ENCODE measurements around the gene MTA1. TPM values are rescaled to one million over a fixed set of nuclear protein-coding genes. Genes with fewer than 3 reads are reported as not detected.
A peak's percentile ranks its signal among the peaks of the same experiment; 100 is the strongest.

Gene MTA1
- total RNA-seq, 6 donors from 2014 or later: 64.8 to 315 (median 94.9) TPM

DNA sequence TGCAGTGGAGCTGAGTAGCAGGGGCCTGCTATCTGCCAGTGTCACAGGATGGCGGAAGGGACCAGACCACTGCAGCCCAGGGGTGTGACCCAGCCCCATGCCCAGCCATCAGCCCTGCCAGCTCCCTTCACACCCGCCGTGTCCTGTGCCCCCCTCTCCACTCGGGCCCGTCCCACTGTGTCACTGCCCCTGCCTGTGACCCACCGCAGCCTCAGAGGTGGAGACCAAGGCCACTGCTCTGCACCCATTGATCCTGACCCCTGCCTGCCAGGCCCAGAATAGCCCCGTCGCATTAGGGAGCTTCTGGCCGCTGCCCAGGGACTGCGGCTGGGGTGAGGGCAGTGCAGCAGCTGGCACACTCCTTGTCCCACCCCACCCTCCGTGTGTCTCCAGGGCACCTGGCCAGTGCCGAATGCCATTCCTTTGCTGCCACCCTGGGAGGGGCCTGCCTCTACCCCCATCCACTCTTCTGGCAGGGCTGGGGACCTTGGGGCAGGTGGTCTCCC is 52.9 kb downstream of the MTA1 start:
- peak in 1 of 2 donors; percentile 0 for ATAC-seq (ENCODE audit: low FRiP score in 2 of 2)
- Histone ChIP-seq H3K4me3 (no peak overlapping the region), H3K27ac (peak overlapping the region; percentile 74 to 93 (median 87)), H3K36me3 (peaks cover 0 to 25% (median 13%) of the 10 kb centered on the region in 4 donors), H3K27me3 (peaks cover 0 to 11% (median 3%) of the 10 kb centered on the region in 4 donors), H3K9me3 (no peaks in the 10 kb centered on the region), H3K4me1 (peaks cover 49 to 78% (median 61%) of the 10 kb centered on the region in 4 donors)
- DNase-seq: no peak
- no peak for TF ChIP-seq POLR2AphosphoS5 (IDR thresholded peaks at IDR 0.05)
- TF ChIP-seq, protein P1, sequence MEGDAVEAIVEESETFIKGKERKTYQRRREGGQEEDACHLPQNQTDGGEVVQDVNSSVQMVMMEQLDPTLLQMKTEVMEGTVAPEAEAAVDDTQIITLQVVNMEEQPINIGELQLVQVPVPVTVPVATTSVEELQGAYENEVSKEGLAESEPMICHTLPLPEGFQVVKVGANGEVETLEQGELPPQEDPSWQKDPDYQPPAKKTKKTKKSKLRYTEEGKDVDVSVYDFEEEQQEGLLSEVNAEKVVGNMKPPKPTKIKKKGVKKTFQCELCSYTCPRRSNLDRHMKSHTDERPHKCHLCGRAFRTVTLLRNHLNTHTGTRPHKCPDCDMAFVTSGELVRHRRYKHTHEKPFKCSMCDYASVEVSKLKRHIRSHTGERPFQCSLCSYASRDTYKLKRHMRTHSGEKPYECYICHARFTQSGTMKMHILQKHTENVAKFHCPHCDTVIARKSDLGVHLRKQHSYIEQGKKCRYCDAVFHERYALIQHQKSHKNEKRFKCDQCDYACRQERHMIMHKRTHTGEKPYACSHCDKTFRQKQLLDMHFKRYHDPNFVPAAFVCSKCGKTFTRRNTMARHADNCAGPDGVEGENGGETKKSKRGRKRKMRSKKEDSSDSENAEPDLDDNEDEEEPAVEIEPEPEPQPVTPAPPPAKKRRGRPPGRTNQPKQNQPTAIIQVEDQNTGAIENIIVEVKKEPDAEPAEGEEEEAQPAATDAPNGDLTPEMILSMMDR (IDR thresholded peaks at IDR 0.05): peak in 3 of 6 experiments; percentile 7 to 36 (median 14)
- 56 to 60% methylated on average over 2 to 12 of the region's 12 CpGs for WGBS, 2 donors

DNA sequence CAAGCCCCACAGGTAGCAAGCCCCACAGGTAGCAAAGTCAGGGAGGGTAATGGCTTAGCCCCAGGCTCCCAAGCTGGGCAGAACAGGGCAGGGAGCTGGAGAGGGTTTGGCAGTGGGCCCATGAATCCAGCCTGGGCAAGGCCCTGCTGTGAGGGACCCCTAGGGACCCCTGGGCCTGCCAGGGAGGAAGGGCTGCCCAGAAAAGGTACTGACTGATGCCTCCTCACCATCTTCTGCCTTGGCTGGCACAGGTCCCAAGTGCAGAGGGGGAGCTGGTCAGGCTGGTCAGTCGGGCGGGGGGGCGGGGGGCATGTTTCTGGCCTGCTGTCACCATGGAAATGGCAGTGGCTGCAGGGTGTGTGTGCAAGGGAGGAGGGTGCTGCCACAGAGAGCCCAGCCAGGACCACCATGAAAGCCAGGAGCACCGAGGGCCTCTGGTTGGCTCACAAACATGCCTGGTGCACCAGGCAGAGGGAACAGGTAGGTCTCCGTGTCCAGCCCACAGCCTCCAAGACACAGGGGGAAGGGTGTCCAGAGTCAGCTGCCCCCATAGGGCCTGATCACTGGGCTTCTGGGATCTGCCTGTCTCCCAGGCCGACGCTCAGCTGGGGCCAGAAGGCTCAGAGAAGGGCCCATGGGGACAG is 53.5 kb downstream of the MTA1 start:
- TF ChIP-seq POLR2AphosphoS5 (IDR thresholded peaks at IDR 0.05) (no peak), EP300 (IDR thresholded peaks at IDR 0.05) (no peak), POLR2A (IDR thresholded peaks at IDR 0.05) (no peak)
- TF ChIP-seq, protein P1 (IDR thresholded peaks at IDR 0.05): no peak
- Histone ChIP-seq H3K4me3 (peak overlapping the region in 3 of 4 donors; percentile 59 to 89 (median 81)), H3K9me3 (no peaks in the 10 kb centered on the region), H3K4me1 (peaks cover 49 to 83% (median 63%) of the 10 kb centered on the region in 4 donors), H3K27ac (peak overlapping the region; percentile 74 to 93 (median 87)), H3K36me3 (peaks cover 0 to 21% (median 11%) of the 10 kb centered on the region in 4 donors), H3K27me3 (peaks cover 0 to 12% (median 5%) of the 10 kb centered on the region in 4 donors)
- 36 to 50% methylated on average over 1 to 4 of the region's 7 CpGs for WGBS, 2 donors
- ATAC-seq (ENCODE audit: low FRiP score in 2 of 2) (no peak), DNase-seq (no peak)

DNA sequence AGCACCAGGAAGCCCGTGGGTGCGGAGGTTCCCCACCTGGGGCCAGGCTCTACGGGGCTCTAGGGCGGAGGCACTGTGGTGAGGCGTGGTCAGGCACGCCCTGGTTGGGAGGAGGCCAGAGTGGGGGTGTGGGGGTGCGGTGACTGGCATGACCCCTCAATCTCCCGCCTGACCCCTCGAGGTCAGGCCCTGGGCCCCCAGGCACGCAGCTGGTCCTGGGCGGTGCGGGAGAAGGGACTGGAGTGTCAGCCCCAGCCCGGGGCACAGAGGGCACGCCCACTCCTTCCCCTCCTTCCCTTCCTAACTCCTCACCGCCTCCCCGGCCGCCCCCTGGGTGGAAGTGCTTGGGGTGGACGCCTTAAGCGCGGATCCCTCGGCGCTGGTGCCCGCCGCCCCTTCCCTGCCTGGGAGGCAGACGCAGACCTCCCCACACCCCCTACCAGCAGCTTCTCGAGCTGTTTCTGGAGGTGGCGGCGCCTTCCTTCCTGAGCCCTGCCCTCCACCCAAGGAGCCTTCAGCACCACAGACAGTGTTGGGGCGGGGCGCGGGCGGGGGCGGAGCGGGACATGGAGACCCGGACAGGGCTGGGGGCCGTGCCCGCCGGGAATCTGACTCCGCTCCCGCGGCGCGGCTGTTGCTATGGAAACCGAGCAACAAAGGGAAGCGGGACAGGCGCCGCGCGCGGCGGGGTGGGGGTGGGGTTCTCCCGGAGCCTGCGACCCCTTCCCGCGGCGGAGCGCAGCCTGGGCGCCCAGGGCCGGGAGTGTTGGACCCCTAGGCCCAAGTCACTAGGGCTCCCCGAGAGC is 54.3 kb downstream of the MTA1 start:
- TF ChIP-seq, protein P1 (IDR thresholded peaks at IDR 0.05): no peak
- TF ChIP-seq POLR2A (IDR thresholded peaks at IDR 0.05) (peak in 2 of 4 donors; percentile 19 to 23), POLR2AphosphoS5 (IDR thresholded peaks at IDR 0.05) (peak in 1 of 2 donors; percentile 20)
- Histone ChIP-seq H3K4me3 (peak overlapping the region; percentile 5 to 89 (median 70)), H3K27ac (peak overlapping the region; percentile 74 to 93 (median 87)), H3K36me3 (peaks cover 0 to 25% (median 12%) of the 10 kb centered on the region in 4 donors), H3K9me3 (no peaks in the 10 kb centered on the region), H3K27me3 (peaks cover 0 to 16% (median 7%) of the 10 kb centered on the region in 4 donors), H3K4me1 (peaks cover 48 to 84% (median 62%) of the 10 kb centered on the region in 4 donors)
- ATAC-seq (ENCODE audit: low FRiP score in 2 of 2) (peak; percentile 74 to 77), DNase-seq (peak; percentile 91 to 98)
- WGBS, 2 donors: 0 to 8% methylated on average over 6 to 34 of the region's 60 CpGs

DNA sequence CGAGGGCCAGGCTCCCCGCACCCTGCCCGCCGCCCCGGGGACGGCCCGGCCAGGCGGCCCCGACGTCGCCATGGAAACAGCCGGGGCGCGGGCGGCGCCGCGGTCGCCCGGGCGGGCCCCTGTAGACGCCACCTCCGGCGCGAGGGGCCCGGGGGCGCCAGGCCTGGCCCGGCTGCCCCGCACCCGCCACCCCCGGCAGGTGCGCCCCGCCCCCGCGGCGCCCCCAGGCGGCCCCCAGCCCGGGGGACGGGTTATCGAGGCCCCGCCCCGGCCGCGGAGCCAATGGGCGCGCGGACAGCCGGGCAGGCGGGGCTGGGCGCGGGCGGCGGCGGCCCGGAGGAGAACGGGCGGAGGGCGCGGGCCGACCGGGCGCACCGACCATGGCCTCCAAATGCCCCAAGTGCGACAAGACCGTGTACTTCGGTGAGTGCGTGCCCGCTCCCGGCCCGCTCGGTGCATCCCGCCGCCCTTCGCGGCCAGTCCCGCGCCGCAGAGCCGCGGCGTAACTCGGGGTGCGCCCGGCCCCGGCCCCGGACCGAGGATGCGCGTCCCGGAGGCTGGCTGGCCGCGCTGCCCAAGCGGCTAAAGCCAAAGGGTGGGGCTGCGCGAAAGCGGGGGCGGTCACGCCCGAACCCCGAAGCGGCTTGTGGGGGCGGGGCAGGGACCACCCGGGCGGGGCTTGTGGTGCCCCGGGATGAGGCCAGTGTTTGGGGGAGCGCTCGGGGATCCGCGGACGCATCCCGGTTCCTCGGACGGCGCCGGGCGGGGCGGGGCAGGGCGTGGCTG is 55.0 kb downstream of the MTA1 start, which contains the start of gene CRIP2:
TSS of gene CRIP2 (plus strand) at position 339 of the 786 bp plus-strand sequence. CDS start at position 381, 42 bp downstream.
- Histone ChIP-seq H3K27ac (peak within 1 kb of the TSS; percentile 86 to 98 (median 92)), H3K9me3 (no peaks in the 10 kb centered on the region), H3K27me3 (peaks cover 0 to 16% (median 8%) of the 10 kb centered on the region in 4 donors), H3K4me1 (peaks cover 44 to 83% (median 65%) of the 10 kb centered on the region in 4 donors), H3K36me3 (peaks cover 0 to 28% (median 12%) of the 10 kb centered on the region in 4 donors), H3K4me3 (peak within 1 kb of the TSS; percentile 59 to 90 (median 85))
- ATAC-seq (ENCODE audit: low FRiP score in 2 of 2): peak in 1 of 2 donors; percentile 50
- TF ChIP-seq POLR2AphosphoS5 (IDR thresholded peaks at IDR 0.05): peak; percentile 48 to 60
- TF ChIP-seq, protein P1 (IDR thresholded peaks at IDR 0.05): no peak
- TF ChIP-seq EP300 (IDR thresholded peaks at IDR 0.05): no peak
- peak in 3 of 4 donors; percentile 58 to 75 (median 62) for TF ChIP-seq POLR2A (IDR thresholded peaks at IDR 0.05)
- 0% methylated on average over 14 of the region's 118 CpGs; no CpG with 5 or more reads in 1 of the 2 donors for WGBS, 2 donors
- peak in 1 of 2 donors; percentile 93 for DNase-seq

All from upper lobe of left lung (tissue), 6 donors.